ENCODE data around the gene CZIB.

- no peak for TF ChIP-seq EZH2 (IDR thresholded peaks at IDR 0.05; ENCODE audit: insufficient read depth, poor library complexity, severe bottlenecking)
- TF ChIP-seq EZH2phosphoT487 (IDR thresholded peaks at IDR 0.05; ENCODE audit: insufficient read depth, low read depth) = no peak
Measured at GRCh38 chr1:53241828-53242227, 21.4 kb upstream of the CZIB start.
